ENCODE measurements around the gene AGAP1. TPM values are rescaled to one million over a fixed set of nuclear protein-coding genes. Genes with fewer than 3 reads are reported as not detected.
"Not testable (repeated sequence)": the region's sequence is repeated elsewhere in the genome, so short reads cannot be mapped to it uniquely, and the experiment has no call there.

The AGAP1 gene
- total RNA-seq, 1 donor from 2014 or later = 39.4 TPM

DNA sequence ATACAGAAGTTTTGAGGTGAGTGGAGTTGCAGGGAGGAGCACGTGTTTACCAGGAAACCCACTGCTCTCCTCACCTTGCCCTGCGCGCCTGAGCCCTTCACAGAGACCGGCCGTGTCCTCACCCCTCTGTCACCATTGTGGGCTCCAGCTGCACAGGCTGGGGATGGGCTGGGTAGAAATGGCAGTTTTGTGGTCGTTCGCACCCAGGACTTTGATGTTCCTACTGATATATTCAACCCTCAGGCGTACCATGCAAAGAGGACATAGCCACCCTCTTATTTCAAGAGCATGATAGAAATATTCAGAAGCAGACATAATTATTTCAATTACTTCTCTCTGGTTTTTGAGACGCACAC is 596.2 kb downstream of the AGAP1 start:
- H4K20me1 ChIP-seq (ENCODE audit: insufficient read depth, low read length) = no peaks in the 10 kb centered on the region
- FAIRE-seq (no peak), DNase-seq (ENCODE audit: low read depth) (no peak)
- H3K27ac ChIP-seq (ENCODE audit: low read depth, low read length) = no peak overlapping the region
- no peak overlapping the region for H3K4me3 ChIP-seq (ENCODE audit: insufficient read depth, low read depth, low read length)
- no peak overlapping the region for H3K9ac ChIP-seq (ENCODE audit: low read length)
- no peak overlapping the region for H2AFZ ChIP-seq (ENCODE audit: low read depth, low read length)
- TF ChIP-seq EZH2 (IDR thresholded peaks at IDR 0.05; ENCODE audit: insufficient read depth, low read length) = no peak
- TF ChIP-seq, protein P1, sequence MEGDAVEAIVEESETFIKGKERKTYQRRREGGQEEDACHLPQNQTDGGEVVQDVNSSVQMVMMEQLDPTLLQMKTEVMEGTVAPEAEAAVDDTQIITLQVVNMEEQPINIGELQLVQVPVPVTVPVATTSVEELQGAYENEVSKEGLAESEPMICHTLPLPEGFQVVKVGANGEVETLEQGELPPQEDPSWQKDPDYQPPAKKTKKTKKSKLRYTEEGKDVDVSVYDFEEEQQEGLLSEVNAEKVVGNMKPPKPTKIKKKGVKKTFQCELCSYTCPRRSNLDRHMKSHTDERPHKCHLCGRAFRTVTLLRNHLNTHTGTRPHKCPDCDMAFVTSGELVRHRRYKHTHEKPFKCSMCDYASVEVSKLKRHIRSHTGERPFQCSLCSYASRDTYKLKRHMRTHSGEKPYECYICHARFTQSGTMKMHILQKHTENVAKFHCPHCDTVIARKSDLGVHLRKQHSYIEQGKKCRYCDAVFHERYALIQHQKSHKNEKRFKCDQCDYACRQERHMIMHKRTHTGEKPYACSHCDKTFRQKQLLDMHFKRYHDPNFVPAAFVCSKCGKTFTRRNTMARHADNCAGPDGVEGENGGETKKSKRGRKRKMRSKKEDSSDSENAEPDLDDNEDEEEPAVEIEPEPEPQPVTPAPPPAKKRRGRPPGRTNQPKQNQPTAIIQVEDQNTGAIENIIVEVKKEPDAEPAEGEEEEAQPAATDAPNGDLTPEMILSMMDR (IDR thresholded peaks at IDR 0.05; ENCODE audit: insufficient read depth, low read depth, low read length) = no peak
- H3K36me3 Mint-ChIP-seq (ENCODE audit: low read depth, unreplicated experiment) = no peaks in the 10 kb centered on the region
- H3K27me3 Mint-ChIP-seq (ENCODE audit: low read depth, unreplicated experiment) = no peaks in the 10 kb centered on the region
- H3K4me3 Mint-ChIP-seq (ENCODE audit: unreplicated experiment) = no peak overlapping the region
- peaks cover 19% of the 10 kb centered on the region for H3K4me1 Mint-ChIP-seq (ENCODE audit: low read depth, unreplicated experiment)
- no peaks in the 10 kb centered on the region for H3K4me1 ChIP-seq (ENCODE audit: insufficient read depth, low read length)
- H3K4me2 ChIP-seq (ENCODE audit: low read length) = no peak overlapping the region
- no peaks in the 10 kb centered on the region for H3K79me2 ChIP-seq (ENCODE audit: insufficient read depth, low read length)
- H3K9me3 ChIP-seq (ENCODE audit: insufficient read depth, low read depth, low read length) = no peaks in the 10 kb centered on the region
- H3K27me3 ChIP-seq (ENCODE audit: insufficient read depth, low read length) = no peaks in the 10 kb centered on the region
- H3K9me3 Mint-ChIP-seq (ENCODE audit: unreplicated experiment) = no peaks in the 10 kb centered on the region
- no peak overlapping the region for H3K27ac Mint-ChIP-seq (ENCODE audit: unreplicated experiment)
- H3K36me3 ChIP-seq (ENCODE audit: insufficient read depth, low read length) = no peaks in the 10 kb centered on the region

DNA sequence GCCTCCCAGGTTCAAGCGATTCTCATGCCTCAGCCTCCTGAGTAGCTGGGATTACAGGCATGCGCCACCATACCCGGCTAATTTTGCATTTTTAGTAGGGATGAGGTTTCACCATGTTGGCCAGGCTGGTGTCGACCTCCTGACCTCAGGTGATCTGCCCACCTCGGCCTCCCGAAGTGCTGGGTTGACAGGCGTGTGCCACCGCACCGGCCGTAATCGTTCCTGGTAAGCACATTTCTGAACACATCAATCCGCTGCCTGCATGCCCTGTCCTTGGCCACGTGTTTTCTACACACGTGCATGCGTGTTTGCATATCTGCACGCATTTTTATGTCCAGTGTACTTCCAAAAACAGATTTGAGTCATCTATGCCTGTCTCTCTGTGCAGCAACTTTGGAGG is 597.0 kb downstream of the AGAP1 start:
- H3K36me3 ChIP-seq (ENCODE audit: insufficient read depth, low read length); H3K36me3 Mint-ChIP-seq (ENCODE audit: low read depth, unreplicated experiment); H2AFZ ChIP-seq (ENCODE audit: low read depth, low read length); H3K4me1 ChIP-seq (ENCODE audit: insufficient read depth, low read length); DNase-seq (ENCODE audit: low read depth); H3K4me3 ChIP-seq (ENCODE audit: insufficient read depth, low read depth, low read length); H3K27ac Mint-ChIP-seq (ENCODE audit: unreplicated experiment); H3K9me3 Mint-ChIP-seq (ENCODE audit: unreplicated experiment); H3K9ac ChIP-seq (ENCODE audit: low read length); H3K27ac ChIP-seq (ENCODE audit: low read depth, low read length); H3K27me3 Mint-ChIP-seq (ENCODE audit: low read depth, unreplicated experiment); FAIRE-seq; H3K27me3 ChIP-seq (ENCODE audit: insufficient read depth, low read length); H3K4me3 Mint-ChIP-seq (ENCODE audit: unreplicated experiment); H3K9me3 ChIP-seq (ENCODE audit: insufficient read depth, low read depth, low read length); H4K20me1 ChIP-seq (ENCODE audit: insufficient read depth, low read length); H3K4me2 ChIP-seq (ENCODE audit: low read length); H3K79me2 ChIP-seq (ENCODE audit: insufficient read depth, low read length): not testable (repeated sequence)
- H3K4me1 Mint-ChIP-seq (ENCODE audit: low read depth, unreplicated experiment) = peaks cover 13% of the 10 kb centered on the region

DNA sequence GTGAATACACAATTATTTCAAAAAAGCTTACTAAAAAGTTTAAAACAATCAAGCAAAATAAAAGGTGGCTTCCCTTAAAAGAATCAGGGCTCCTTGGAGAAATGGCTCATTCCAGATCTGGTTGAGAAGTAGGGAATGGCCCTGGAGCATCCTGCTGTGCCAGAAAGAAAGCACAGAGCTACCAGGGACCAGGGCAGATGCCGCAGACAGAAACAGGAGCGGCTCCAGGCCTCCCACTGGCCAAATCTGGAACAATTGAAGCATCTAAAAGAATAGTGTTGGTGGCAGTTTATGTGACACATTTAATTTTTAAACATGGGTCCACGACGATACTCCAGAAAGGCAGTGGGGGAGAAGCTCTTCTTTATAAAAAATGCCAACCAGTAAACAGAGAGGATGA is 598.9 kb downstream of the AGAP1 start:
- DNase-seq (ENCODE audit: low read depth) = no peak

More for the DNA sequence above, 598.9 kb downstream of the AGAP1 start:
- Histone ChIP-seq H3K79me2 (ENCODE audit: insufficient read depth, low read length) (no peaks in the 10 kb centered on the region), H2AFZ (ENCODE audit: low read depth, low read length) (no peak overlapping the region), H3K4me1 (ENCODE audit: insufficient read depth, low read length) (no peaks in the 10 kb centered on the region), H3K4me3 (ENCODE audit: insufficient read depth, low read depth, low read length) (no peak overlapping the region), H3K27me3 (ENCODE audit: insufficient read depth, low read length) (no peaks in the 10 kb centered on the region), H3K36me3 (ENCODE audit: insufficient read depth, low read length) (no peaks in the 10 kb centered on the region), H4K20me1 (ENCODE audit: insufficient read depth, low read length) (no peaks in the 10 kb centered on the region), H3K9me3 (ENCODE audit: insufficient read depth, low read depth, low read length) (no peaks in the 10 kb centered on the region), H3K27ac (ENCODE audit: low read depth, low read length) (no peak overlapping the region), H3K9ac (ENCODE audit: low read length) (no peak overlapping the region), H3K4me2 (ENCODE audit: low read length) (no peak overlapping the region)
- H3K27ac Mint-ChIP-seq (ENCODE audit: unreplicated experiment) = no peak overlapping the region
- no peak for FAIRE-seq
- TF ChIP-seq, protein P1 (IDR thresholded peaks at IDR 0.05; ENCODE audit: insufficient read depth, low read depth, low read length) = no peak
- TF ChIP-seq EZH2 (IDR thresholded peaks at IDR 0.05; ENCODE audit: insufficient read depth, low read length) = no peak
- H3K27me3 Mint-ChIP-seq (ENCODE audit: low read depth, unreplicated experiment) = no peaks in the 10 kb centered on the region
- H3K4me1 Mint-ChIP-seq (ENCODE audit: low read depth, unreplicated experiment) = peaks cover 1% of the 10 kb centered on the region
- no peaks in the 10 kb centered on the region for H3K36me3 Mint-ChIP-seq (ENCODE audit: low read depth, unreplicated experiment)
- H3K4me3 Mint-ChIP-seq (ENCODE audit: unreplicated experiment) = no peak overlapping the region
- H3K9me3 Mint-ChIP-seq (ENCODE audit: unreplicated experiment) = no peaks in the 10 kb centered on the region
